AG09319 (cell line): Measurements from ENCODE around the gene NDUFA5.
"Not testable (repeated sequence)": the region's sequence is repeated elsewhere in the genome, so short reads cannot be mapped to it uniquely, and the experiment has no call there.

Experiments
- DNase-seq: peaks from one replicate; pipeline ENCODE4 v3.0.0-alpha.2; 2010; ENCODE audit warnings: low read depth; ENCODE audit errors: extremely low read depth
- CTCF ChIP-seq: IDR thresholded peaks from 2 replicates; pipeline ENCODE4 v1.5.1; 2011; ENCODE audit warnings: low read depth, mild to moderate bottlenecking, inconsistent platforms, low read length, moderate library complexity

The NDUFA5 gene

DNA sequence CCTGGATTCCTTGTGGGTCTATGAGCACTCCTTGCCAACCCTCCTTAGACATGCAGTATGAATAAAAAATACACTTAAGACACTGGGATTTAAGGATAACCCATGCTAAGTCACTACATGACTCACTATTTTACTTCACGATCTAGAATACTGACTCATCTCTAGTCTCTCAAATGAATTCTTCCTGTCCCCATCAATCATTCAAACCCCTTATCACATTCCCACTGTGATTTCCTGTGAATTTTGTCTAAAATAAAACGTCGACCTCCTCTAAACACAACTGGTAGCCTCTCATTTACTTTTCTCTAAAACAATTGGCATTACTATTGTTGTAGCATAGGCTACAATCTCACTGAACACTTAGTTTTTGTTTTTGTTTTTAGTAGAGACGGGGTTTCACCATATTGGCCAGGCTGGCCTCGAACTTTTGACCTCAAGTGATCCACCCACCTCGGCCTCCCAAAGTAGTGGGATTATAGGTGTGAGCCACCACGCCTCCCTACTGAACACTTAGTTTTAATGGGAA, 19.4 kb downstream of the NDUFA5 start:
- TF ChIP-seq CTCF = no peak

DNA sequence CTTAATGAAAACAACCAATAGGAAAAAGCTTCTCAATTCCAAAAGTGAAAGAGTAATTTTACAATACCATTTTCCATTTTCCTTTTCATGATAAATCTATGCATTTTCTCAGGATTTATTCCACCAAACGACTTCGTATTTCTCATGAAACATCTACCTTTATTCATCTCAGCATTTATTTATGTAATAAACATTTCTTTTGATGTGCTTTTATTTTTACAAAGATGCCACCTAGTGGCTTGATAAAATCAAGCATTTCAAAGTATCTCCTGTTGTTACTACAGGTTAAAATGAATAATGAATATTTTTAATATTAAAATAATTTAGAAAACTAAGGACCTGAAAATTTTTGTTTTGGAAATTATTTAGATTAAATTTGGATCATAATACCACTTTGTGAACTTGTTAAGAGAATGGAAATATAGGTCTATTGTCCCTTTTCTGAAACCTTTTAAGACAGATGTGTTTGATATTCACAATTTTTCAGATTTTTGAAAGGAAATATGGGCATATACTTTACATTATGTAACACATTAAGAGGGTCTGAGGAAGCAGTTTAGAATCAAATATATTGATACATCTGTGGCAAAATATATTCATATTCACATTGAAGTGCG, 20.5 kb downstream of the NDUFA5 start:
- DNase-seq = no peak

More for the DNA sequence above, 19.4 kb downstream of the NDUFA5 start:
- no peak for DNase-seq

DNA sequence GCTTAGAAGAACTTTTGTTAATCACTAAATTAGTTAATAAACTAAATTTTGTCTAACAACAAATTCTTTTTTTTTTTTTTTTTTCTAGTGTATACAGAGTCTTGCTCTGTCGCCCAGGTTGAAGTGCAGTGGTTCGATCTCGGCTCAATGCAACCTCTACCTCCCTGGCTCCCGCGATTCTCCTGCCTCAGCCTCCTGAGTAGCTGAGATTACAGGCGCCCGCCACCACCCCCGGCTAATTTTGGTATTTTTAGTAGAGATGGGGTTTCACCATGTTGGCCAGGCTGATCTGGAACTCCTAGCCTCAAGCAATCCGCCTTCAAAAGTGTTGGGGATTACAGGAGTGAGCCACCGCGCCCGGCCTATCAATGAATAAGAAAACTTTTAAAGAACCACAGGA, 22.1 kb downstream of the NDUFA5 start:
- TF ChIP-seq CTCF = no peak

More for the DNA sequence above, 20.5 kb downstream of the NDUFA5 start:
- TF ChIP-seq CTCF = peak; percentile 53

DNA sequence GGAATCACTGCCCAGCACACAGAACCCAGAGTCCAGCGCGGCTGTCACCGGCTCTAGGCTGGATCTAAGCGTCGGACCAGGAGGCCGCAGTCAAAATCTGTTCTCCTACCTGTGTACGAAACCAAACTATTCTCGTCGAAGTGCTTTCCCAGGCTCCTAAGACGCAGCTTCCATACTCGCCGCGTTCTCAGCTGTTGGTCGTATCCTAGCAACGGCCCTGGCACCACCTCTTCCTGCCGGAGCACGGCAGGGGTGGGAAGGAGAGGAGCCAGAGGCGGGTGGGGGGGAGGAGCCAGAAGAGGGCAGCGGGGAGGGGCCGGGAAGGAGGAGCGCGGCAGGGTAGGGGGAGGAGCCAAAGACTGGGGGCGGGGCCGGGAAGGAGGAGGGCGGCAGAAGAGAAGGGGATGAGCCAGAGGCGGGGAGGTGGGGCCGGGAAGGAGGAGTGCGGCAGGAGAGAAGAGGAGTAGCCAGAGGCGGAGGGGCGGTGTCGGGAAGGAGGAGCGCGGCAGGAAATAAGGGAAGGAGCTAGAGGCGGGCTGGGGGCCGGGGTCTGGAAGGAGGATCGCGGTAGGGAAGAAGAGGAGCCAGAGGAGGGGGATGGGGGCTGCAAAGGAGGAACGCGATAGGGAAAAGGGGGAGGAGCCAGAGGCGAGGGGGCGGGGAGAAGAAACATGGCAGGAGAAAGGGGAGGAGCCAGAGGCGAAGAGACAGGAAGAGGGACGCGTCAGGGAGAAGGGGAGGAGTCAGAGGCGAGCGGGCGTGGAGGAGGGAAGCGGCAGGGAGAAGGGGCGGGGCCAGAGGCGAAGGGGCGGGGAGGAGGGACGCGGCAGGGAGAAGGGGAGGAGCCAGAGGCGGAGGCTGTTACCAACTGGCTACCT, 23.0 kb downstream of the NDUFA5 start, which contains the start of gene IQUB:
Gene IQUB, minus strand, starts transcription at position 213 of the 878 bp plus-strand sequence. CDS start 22,255 bp downstream, outside the sequence.
- peak; percentile 94 for DNase-seq
- TF ChIP-seq CTCF = no peak

More for the DNA sequence above, 22.1 kb downstream of the NDUFA5 start:
- DNase-seq = no peak

DNA sequence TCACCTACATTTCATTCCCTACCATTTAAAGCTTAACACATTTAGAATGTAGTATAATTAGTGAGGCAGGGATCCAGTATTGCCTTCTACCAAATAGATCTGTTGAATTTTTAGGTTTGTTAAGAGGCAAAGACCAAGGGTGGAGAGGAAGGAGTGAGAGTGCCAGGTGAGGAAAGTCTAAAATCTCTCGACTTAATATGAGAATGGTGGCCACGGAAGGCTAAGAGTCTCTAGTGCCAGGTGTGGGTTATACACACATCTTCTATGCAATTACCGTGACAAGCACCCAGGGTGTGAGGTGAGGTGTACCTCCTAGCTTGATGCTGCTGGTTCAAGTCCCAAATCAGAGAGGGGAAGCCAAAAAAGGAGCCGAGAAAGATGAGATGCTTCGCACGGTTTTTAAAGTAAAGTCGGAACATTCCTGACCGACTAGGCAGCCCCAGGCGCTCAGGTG, 23.7 kb downstream of the NDUFA5 start:
- DNase-seq = no peak
- TF ChIP-seq CTCF = no peak

DNA sequence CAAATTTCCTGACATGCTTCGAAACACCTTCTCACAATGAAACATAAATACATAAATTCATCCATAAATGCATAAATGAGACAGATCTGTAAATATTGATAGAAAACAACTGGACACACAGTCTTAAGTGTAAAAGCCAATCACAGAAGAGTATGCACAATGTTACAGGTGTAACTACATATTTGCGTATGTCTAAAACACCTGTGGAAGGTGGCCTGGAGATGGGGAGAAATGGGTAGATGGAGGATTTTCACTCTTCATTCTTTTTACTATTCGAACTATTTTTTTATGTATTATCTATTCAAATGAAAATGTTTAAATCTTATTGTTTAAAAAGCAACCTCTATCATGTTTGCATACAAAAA, 24.1 kb downstream of the NDUFA5 start:
- TF ChIP-seq CTCF = no peak
- DNase-seq = no peak

DNA sequence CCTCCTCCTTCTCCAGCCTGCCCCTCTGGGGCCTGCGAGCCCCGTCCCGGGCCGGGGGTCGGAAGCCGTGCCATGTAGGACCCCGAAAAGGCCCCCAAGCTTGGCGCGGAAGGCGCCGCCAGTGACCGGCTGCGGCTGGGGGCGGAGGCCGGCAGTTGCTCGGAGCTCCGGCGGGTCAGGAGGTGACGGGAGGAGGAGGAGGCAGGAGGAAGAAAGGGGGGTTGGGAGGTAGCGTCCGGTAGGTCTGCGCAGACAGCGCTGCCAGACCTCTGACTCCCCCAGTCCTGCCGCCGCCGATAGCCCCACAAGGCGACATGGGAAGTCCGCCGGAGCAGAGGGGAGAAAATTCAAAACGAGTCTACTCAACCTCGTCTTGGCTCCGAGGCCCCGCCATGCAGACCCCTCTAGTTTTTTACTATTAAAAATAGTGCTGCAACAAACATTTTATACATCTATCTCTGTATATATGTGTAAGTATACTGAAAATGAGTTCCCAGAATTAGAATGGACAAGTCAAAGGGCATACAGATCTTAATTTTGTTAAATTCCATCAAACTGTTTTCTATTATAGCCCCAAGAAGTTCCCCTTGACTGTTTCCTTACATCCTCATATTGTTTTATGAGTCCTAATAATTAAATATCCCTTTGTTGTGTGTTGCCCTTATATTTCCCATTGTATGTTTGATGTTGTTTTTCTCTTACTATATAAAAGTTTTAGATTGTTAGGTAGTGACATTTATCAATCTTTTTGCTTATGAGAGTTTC, 24.6 kb downstream of the NDUFA5 start:
- not testable (repeated sequence) for DNase-seq

GRCh38 chr7:123532343-123532742, 25.3 kb downstream of the NDUFA5 start:
- not testable (repeated sequence) for DNase-seq

GRCh38 chr7:123530035-123530591, 27.5 kb downstream of the NDUFA5 start:
- DNase-seq = not testable (repeated sequence)
